GM18519 (cell line): ENCODE results near the gene ZNF749.
A peak's percentile ranks its signal among the peaks of the same experiment; 100 is the strongest.

ENCODE experiments used
- ATAC-seq: cut with Tn5 transposase; IDR thresholded peaks from one replicate; pipeline ENCODE4 v1.9.1; 2021; ENCODE audit warnings: mild to moderate bottlenecking, moderate library complexity; ENCODE audit not compliant: unreplicated experiment, low FRiP score

Gene ZNF749

DNA sequence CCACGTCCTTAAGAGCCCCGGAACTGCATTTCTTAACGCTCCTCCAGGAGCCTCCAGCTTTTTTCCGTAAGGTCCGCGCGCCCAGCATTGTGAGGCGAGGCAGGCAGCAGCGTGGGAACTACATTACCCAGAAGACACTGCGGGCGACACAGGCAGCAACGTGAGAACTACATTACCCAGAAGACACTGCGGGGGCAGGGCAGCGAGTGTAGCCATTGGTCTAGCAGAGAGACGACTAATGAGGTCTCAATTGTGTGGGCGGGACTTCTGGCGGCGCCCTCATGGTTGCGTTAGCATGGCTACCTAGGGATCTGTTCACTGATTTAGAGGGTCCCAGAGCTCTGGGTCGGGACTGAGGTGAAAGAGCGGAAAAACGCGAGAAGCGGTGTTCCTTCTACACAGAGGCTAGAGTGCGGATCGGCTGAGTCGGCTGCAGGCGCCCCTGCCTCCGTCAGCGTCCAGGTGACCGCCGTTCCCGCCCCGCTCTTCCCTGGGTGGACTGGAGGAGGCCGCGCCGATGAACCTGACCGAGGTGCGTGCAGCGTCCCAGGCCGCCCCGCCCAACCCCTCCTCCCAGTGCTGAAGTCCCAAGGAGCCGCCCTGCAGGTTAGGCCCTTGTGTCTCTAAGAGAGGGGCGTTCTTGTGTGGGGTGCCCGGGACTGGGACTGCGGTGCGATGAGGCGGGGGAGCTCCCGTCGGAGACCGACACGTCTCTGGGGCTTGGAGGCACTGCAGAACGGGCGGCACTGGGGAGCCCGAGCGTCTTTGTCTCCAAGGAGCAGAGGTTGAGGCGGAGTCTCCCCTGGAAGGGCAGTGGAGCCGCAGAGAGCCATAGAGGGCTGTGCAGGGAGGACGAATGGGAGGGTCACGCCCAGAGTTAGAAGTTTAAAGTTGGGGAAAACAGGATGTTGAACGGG lies at the start of gene ZNF749:
Gene ZNF749 (plus strand): TSS at position 264 of the 917 bp plus-strand sequence. CDS start 254 bp downstream, at position 518.
- peak; percentile 91 for ATAC-seq

GRCh38 chr19:57389194-57389729 lies 45.9 kb upstream of the ZNF749 start:
- no peak for ATAC-seq

- peak; percentile 89 for ATAC-seq
Measured at GRCh38 chr19:57389730-57390598, 45.2 kb upstream of the ZNF749 start, which contains the start of gene ZNF548. Gene ZNF548 (plus strand): TSS chr19:57389854. CDS start chr19:57390100, 246 bp downstream.

GRCh38 chr19:57395710-57396109 lies 39.4 kb upstream of the ZNF749 start:
- ATAC-seq = no peak

DNA sequence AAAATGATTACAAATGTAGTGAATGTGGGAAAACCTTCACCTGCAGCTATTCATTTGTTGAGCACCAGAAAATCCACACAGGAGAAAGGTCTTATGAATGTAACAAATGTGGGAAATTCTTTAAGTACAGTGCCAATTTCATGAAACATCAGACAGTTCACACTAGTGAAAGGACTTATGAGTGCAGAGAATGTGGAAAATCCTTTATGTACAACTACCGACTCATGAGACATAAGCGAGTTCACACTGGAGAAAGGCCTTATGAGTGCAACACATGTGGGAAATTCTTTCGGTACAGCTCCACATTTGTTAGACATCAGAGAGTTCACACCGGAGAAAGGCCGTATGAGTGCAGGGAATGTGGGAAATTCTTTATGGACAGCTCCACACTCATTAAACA lies 36.3 kb upstream of the ZNF749 start:
- ATAC-seq = no peak

DNA sequence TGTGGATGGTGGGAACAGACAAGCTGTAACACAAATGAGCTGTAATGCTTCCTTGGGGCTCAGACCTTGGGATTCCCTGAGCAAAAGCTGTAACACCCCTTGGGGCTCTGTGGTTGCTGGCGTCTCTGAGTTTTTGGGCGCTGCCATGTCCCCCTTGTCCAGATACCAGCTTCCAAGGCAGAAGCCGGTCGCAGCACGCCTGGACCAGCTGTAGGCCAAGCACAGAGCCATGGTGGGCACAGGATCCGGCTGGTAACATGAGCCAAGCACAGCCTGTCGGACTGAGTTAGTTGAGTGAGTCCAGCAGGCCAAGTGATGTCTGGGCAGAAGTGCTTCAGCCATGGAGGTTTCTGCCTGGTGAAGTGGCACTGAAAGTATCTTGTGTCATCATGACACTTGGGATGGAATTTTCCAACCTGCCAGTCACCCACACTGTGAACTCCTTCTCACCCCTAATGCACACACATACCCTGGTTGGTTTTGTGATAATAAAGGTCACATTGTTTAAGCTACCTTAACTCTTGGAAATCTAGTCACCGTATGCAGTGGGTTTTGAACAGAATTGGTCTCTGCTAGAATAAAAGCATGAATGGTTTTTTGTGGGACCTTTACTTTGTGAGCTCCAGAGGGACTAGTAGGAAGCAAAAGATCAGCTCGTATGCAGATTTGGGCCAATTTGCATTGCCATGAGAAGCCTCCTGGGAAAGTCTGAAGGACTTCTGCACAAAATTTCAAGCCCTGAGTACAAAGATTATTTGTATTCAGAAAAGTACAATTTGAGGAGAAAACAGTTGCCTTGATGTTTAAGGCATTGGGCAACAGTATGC lies 31.2 kb upstream of the ZNF749 start:
- ATAC-seq = no peak

DNA sequence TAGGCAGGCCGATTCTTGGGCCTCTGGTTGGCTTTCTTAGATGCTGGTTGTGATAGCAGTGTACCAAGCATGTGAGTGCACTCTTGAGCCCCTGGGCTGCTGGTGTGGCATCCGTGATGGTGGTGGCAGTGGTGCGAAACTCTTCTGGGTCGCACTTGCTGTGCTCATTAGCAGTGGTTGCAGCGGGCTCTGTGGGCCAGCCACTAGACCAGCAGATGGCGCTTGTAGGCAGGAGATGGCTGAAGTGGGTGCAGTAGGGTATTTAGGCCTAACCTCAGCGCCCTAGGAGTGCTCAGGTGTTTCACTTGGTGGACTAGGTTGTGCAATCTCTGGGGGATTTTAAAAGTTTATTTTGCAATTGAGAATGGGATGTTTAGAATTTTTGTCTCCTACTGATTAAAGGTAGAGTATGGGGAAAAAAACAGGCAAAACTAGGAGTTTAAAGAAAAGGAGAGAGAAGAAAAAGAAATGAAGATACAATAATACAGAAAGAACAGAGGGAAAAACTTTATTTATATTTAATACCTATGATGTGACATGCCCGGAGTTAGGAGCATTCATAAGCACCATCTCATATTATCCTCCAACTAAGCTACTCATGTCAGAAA lies 28.5 kb upstream of the ZNF749 start:
- no peak for ATAC-seq

DNA sequence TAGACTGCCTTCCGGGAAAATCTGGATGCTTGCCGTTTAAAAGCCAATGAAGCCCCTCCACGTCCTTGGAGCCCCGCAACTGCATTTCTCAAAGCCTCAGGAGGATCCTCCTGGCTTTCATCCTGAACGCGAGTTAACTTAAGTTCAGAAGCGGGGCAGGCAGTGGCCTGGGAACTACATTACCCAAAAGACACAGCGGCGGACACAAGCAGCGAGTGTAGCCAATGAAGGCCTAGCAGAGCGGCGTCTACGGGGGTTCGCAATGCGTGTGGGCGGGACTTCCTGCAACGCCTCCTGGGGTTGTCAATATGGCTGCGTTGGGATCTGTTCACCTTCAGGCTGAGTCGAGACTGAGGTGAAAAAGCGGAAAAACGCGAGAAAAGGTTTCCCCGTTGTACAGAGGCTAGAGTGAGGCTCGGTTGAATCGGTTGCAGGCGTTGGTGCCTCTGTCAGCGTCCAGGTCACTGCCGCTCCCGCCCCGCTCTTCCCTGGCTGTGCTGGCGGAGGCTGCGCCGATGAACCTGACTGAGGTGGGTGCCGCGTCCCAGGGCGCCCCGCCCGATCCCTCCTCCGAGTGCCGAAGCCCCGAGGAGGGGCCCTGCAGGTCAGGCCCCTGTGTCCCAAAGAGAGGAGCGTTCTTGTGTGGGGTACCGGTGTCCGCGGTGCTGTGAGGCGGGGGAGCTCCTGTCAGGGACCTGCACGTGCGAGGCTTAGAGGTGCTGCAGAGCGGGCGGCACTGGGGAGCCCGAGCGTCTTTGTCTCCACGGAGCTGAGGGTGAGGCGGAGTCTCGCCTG lies 24.1 kb upstream of the ZNF749 start, which contains the start of gene ZNF17:
Gene ZNF17 (plus strand): TSS at position 285 of the 795 bp plus-strand sequence. CDS start 2,455 bp downstream, outside the sequence.
- peak; percentile 89 for ATAC-seq

DNA sequence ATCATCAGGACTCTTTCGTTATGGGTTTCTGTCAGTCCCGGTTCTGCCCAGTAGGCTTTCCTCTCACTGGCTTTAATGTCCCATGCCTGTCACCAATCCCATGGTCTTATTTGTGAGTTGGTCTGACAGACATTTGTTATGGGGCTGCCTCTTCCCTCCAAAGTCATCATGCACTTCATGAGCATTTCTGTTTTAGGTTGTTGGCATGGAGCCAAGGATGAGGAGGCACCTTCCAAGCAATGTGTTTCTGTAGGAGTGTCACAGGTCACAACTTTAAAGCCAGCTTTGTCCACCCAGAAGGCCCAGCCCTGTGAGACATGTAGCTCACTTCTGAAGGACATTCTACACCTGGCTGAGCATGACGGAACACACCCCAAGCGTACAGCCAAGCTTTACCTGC lies 15.7 kb upstream of the ZNF749 start:
- no peak for ATAC-seq

GRCh38 chr19:57421037-57421436 lies 14.1 kb upstream of the ZNF749 start:
- no peak for ATAC-seq

DNA sequence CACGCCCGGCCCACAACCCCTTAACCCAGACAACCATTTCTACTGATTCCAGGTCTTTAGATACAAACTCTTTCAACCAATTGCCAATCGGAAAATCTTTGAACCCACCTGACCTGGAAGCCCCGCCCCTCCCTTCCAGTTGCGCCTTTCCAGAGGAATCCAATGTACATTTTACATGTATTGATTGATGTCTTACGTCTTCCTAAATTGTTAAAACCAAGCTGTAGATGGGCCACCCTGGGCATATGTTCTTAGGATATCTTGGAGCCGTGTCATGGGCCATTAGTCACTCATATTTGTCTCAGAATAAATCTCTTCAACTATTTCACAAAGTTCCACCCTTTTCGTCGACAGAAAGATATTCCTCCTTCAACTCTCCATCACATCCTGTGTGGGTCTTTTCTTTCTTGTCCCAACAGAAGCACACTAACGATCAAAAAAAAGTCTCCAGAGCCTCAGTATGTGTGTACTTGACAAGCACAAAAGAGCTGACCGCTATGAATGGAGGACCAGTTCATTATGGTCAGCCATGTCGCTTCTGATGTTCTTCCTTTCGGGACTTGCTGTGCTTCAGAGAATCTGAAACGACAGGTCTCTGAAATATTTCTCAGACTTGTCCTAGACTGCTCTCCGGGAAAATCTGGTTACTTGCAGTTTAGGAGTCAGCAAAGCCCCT lies 601 bp upstream of the ZNF749 start:
- no peak for ATAC-seq

DNA sequence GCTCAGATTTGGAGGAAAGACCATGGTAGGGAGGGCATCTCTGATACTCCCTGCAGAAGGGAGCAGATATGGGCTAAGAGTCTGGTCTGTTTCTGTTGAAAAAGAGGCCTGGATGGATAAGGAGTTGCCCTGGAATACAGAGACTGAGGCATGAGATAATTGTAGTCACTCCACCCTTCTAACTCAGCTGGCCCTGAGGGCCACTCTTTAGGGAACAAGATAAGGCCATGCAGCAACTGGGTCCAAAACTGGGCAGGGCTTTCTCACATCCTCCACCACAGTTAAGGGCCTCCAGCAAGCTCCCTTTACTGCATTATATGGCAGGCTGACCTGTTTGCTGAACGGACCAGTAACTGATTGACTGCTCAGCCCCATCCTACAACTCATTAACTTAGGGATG lies 1.3 kb downstream of the ZNF749 start:
- ATAC-seq = no peak

DNA sequence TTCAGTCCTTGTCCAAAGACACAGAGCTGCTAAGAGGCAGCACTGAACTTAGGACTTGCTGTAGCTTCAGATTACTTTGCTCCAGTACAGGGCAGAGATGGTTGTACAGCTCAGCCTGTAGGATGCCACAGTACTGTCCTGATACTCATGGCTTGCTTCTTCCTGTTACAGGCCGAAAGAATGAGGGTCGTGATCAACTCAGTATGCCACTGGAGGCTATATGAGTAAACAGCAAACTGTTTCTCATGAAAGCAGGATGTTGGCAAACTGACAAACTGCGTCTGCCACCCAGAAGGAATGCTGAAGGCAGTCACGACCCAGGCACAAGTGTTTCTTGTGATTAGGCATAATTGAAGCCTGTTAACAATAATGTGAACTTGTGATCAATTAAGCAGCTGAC lies 2.8 kb downstream of the ZNF749 start:
- no peak for ATAC-seq

DNA sequence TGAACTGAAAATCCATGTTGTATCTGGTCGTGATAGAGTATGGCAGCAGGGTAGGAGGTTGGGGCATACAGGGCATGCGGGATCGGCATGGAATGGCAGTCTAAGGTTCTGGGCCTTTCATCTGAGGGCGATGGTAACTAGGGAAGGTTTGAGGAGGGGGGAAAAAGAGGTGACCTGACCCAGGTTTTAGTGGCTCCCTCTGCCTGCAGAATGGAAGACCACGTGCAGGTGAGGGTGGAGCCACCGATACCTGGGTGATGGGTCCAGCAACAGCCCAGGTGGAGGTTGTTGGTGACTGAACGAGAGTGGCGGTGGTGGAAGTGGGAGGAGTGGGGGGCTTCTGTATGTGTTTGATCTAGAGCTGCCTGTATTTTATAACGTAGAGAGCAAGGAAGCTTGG lies 3.8 kb downstream of the ZNF749 start:
- no peak for ATAC-seq

GRCh38 chr19:57441979-57442752 lies 7.0 kb downstream of the ZNF749 start:
- no peak for ATAC-seq

- ATAC-seq = no peak
Measured at GRCh38 chr19:57443121-57443696, 8.1 kb downstream of the ZNF749 start.

- ATAC-seq = no peak
Measured at GRCh38 chr19:57452307-57452706, 17.2 kb downstream of the ZNF749 start.
